ENCODE results near the gene SLC35E1. TPM values are rescaled to one million over a fixed set of nuclear protein-coding genes. Genes with fewer than 3 reads are reported as not detected.

Gene SLC35E1
- total and polyA plus RNA-seq, 4 donors, result 22.5 to 37.7 (median 29.2) TPM

GRCh38 chr19:16577531-16577985 is 5.3 kb upstream of the SLC35E1 start:
- DNase-seq, result no peak
- no peaks in the 10 kb centered on the region for H3K4me1 ChIP-seq (ENCODE audit: control insufficient read depth in 1 of 2, insufficient read depth in 2 of 2, low read length in 2 of 2)
- H3K36me3 ChIP-seq (ENCODE audit: control insufficient read depth in 1 of 2, insufficient read depth in 2 of 2, low read length in 1 of 2), result peaks cover 0 to 2% of the 10 kb centered on the region in 2 donors
- WGBS, 2 donors, result 84 to 88% methylated on average over 17 of the region's 17 CpGs
- ATAC-seq (ENCODE audit: low FRiP score), result no peak
- H3K4me3 ChIP-seq (ENCODE audit: low read length in 2 of 2), result no peak overlapping the region
- no peaks in the 10 kb centered on the region for H3K9me3 ChIP-seq (ENCODE audit: control insufficient read depth, low read length)
- H3K27me3 ChIP-seq (ENCODE audit: control insufficient read depth in 1 of 2, insufficient read depth in 2 of 2, low read length in 1 of 2), result no peaks in the 10 kb centered on the region
- no peak overlapping the region for H3K27ac ChIP-seq (ENCODE audit: low read depth in 1 of 2, low read length in 2 of 2)
- intact Hi-C loops (cut with DNase I), result no loop called here

GRCh38 chr19:16576690-16577530 is 4.7 kb upstream of the SLC35E1 start:
- H3K27me3 ChIP-seq (ENCODE audit: control insufficient read depth in 1 of 2, insufficient read depth in 2 of 2, low read length in 1 of 2), result no peaks in the 10 kb centered on the region
- H3K36me3 ChIP-seq (ENCODE audit: control insufficient read depth in 1 of 2, insufficient read depth in 2 of 2, low read length in 1 of 2), result peaks cover 0 to 2% of the 10 kb centered on the region in 2 donors
- WGBS, 2 donors, result 90 to 92% methylated on average over 51 to 52 of the region's 52 CpGs
- no peak for DNase-seq
- H3K4me3 ChIP-seq (ENCODE audit: low read length in 2 of 2), result no peak overlapping the region
- no peak overlapping the region for H3K27ac ChIP-seq (ENCODE audit: low read depth in 1 of 2, low read length in 2 of 2)
- intact Hi-C loops (cut with DNase I), result no loop called here
- ATAC-seq (ENCODE audit: low FRiP score), result no peak
- no peaks in the 10 kb centered on the region for H3K4me1 ChIP-seq (ENCODE audit: control insufficient read depth in 1 of 2, insufficient read depth in 2 of 2, low read length in 2 of 2)
- no peaks in the 10 kb centered on the region for H3K9me3 ChIP-seq (ENCODE audit: control insufficient read depth, low read length)

GRCh38 chr19:16575861-16576689 is 3.9 kb upstream of the SLC35E1 start:
- no peak overlapping the region for H3K4me3 ChIP-seq (ENCODE audit: low read length in 2 of 2)
- no peak overlapping the region for H3K27ac ChIP-seq (ENCODE audit: low read depth in 1 of 2, low read length in 2 of 2)
- H3K9me3 ChIP-seq (ENCODE audit: control insufficient read depth, low read length), result no peaks in the 10 kb centered on the region
- H3K36me3 ChIP-seq (ENCODE audit: control insufficient read depth in 1 of 2, insufficient read depth in 2 of 2, low read length in 1 of 2), result peaks cover 0 to 2% of the 10 kb centered on the region in 2 donors
- 87 to 89% methylated on average over 46 to 48 of the region's 48 CpGs for WGBS, 2 donors
- no peaks in the 10 kb centered on the region for H3K27me3 ChIP-seq (ENCODE audit: control insufficient read depth in 1 of 2, insufficient read depth in 2 of 2, low read length in 1 of 2)
- H3K4me1 ChIP-seq (ENCODE audit: control insufficient read depth in 1 of 2, insufficient read depth in 2 of 2, low read length in 2 of 2), result no peaks in the 10 kb centered on the region
- ATAC-seq (ENCODE audit: low FRiP score) (no peak), DNase-seq (no peak)
- intact Hi-C loops (cut with DNase I), result no loop called here

- 82 to 90% methylated on average over 2 of the region's 2 CpGs for WGBS, 2 donors
- Histone ChIP-seq H3K36me3 (ENCODE audit: control insufficient read depth in 1 of 2, insufficient read depth in 2 of 2, low read length in 1 of 2) (peaks cover 0 to 2% of the 10 kb centered on the region in 2 donors), H3K9me3 (ENCODE audit: control insufficient read depth, low read length) (no peaks in the 10 kb centered on the region), H3K4me1 (ENCODE audit: control insufficient read depth in 1 of 2, insufficient read depth in 2 of 2, low read length in 2 of 2) (no peaks in the 10 kb centered on the region), H3K27ac (ENCODE audit: low read depth in 1 of 2, low read length in 2 of 2) (no peak overlapping the region), H3K27me3 (ENCODE audit: control insufficient read depth in 1 of 2, insufficient read depth in 2 of 2, low read length in 1 of 2) (no peaks in the 10 kb centered on the region), H3K4me3 (ENCODE audit: low read length in 2 of 2) (no peak overlapping the region)
- ATAC-seq (ENCODE audit: low FRiP score), result no peak
- intact Hi-C loops (cut with DNase I), result no loop called here
- DNase-seq, result no peak
These were observed 3.1 kb upstream of the SLC35E1 start for GRCh38 chr19:16575282-16575681.

- DNase-seq, result no peak
- intact Hi-C loops (cut with DNase I), result loop anchor here in 1 of 2 donors (2.0 kb wide), 1 partner anchor 55 kb away; the partner anchor contains the start of gene MED26
- no peak overlapping the region for H3K4me3 ChIP-seq (ENCODE audit: low read length in 2 of 2)
- H3K9me3 ChIP-seq (ENCODE audit: control insufficient read depth, low read length), result no peaks in the 10 kb centered on the region
- peaks cover 0 to 2% of the 10 kb centered on the region in 2 donors for H3K36me3 ChIP-seq (ENCODE audit: control insufficient read depth in 1 of 2, insufficient read depth in 2 of 2, low read length in 1 of 2)
- H3K4me1 ChIP-seq (ENCODE audit: control insufficient read depth in 1 of 2, insufficient read depth in 2 of 2, low read length in 2 of 2), result no peaks in the 10 kb centered on the region
- no peaks in the 10 kb centered on the region for H3K27me3 ChIP-seq (ENCODE audit: control insufficient read depth in 1 of 2, insufficient read depth in 2 of 2, low read length in 1 of 2)
- ATAC-seq (ENCODE audit: low FRiP score), result no peak
- H3K27ac ChIP-seq (ENCODE audit: low read depth in 1 of 2, low read length in 2 of 2), result no peak overlapping the region
These were observed 1.7 kb upstream of the SLC35E1 start for GRCh38 chr19:16573925-16574324.

- Histone ChIP-seq H3K4me1 (ENCODE audit: control insufficient read depth in 1 of 2, insufficient read depth in 2 of 2, low read length in 2 of 2) (no peaks in the 10 kb centered on the region), H3K27me3 (ENCODE audit: control insufficient read depth in 1 of 2, insufficient read depth in 2 of 2, low read length in 1 of 2) (no peaks in the 10 kb centered on the region), H3K9me3 (ENCODE audit: control insufficient read depth, low read length) (no peaks in the 10 kb centered on the region), H3K4me3 (ENCODE audit: low read length in 2 of 2) (peak overlapping the region in 1 of 2 donors; percentile 63), H3K27ac (ENCODE audit: low read depth in 1 of 2, low read length in 2 of 2) (no peak overlapping the region), H3K36me3 (ENCODE audit: control insufficient read depth in 1 of 2, insufficient read depth in 2 of 2, low read length in 1 of 2) (peaks cover 0 to 2% of the 10 kb centered on the region in 2 donors)
- ATAC-seq (ENCODE audit: low FRiP score) (no peak), DNase-seq (no peak)
- 59 to 62% methylated on average over 13 of the region's 13 CpGs for WGBS, 2 donors
- intact Hi-C loops (cut with DNase I), result loop anchor here in 1 of 2 donors (2.0 kb wide), 1 partner anchor 56 kb away; the partner anchor contains the start of gene MED26
These were observed 1.1 kb upstream of the SLC35E1 start for GRCh38 chr19:16573296-16573695.

- WGBS, 2 donors, result 1% methylated on average over 40 to 75 of the region's 75 CpGs
These were observed 338 bp downstream of the SLC35E1 start for GRCh38 chr19:16571822-16572331.

GRCh38 chr19:16571283-16571682 is 932 bp downstream of the SLC35E1 start:
- Histone ChIP-seq H3K27me3 (ENCODE audit: control insufficient read depth in 1 of 2, insufficient read depth in 2 of 2, low read length in 1 of 2) (no peaks in the 10 kb centered on the region), H3K36me3 (ENCODE audit: control insufficient read depth in 1 of 2, insufficient read depth in 2 of 2, low read length in 1 of 2) (no peaks in the 10 kb centered on the region), H3K27ac (ENCODE audit: low read depth in 1 of 2, low read length in 2 of 2) (no peak overlapping the region), H3K9me3 (ENCODE audit: control insufficient read depth, low read length) (no peaks in the 10 kb centered on the region), H3K4me1 (ENCODE audit: control insufficient read depth in 1 of 2, insufficient read depth in 2 of 2, low read length in 2 of 2) (no peaks in the 10 kb centered on the region), H3K4me3 (ENCODE audit: low read length in 2 of 2) (peak overlapping the region; percentile 61 to 80)
- DNase-seq (no peak), ATAC-seq (ENCODE audit: low FRiP score) (no peak)
- intact Hi-C loops (cut with DNase I), result loop anchor here in 1 of 2 donors (1.0 kb wide), 1 partner anchor 28 kb away; no protein-coding TSS in a partner anchor
- 16 to 19% methylated on average over 6 of the region's 6 CpGs for WGBS, 2 donors

More at GRCh38 chr19:16571822-16572331, 338 bp downstream of the SLC35E1 start:
- no peaks in the 10 kb centered on the region for H3K9me3 ChIP-seq (ENCODE audit: control insufficient read depth, low read length)
- peaks cover 0 to under 1% of the 10 kb centered on the region in 2 donors for H3K36me3 ChIP-seq (ENCODE audit: control insufficient read depth in 1 of 2, insufficient read depth in 2 of 2, low read length in 1 of 2)
- DNase-seq (no peak), ATAC-seq (ENCODE audit: low FRiP score) (no peak)
- peak overlapping the region; percentile 61 to 80 for H3K4me3 ChIP-seq (ENCODE audit: low read length in 2 of 2)
- peak overlapping the region in 1 of 2 donors; percentile 34 for H3K27ac ChIP-seq (ENCODE audit: low read depth in 1 of 2, low read length in 2 of 2)
- no peaks in the 10 kb centered on the region for H3K27me3 ChIP-seq (ENCODE audit: control insufficient read depth in 1 of 2, insufficient read depth in 2 of 2, low read length in 1 of 2)
- H3K4me1 ChIP-seq (ENCODE audit: control insufficient read depth in 1 of 2, insufficient read depth in 2 of 2, low read length in 2 of 2), result no peaks in the 10 kb centered on the region
- intact Hi-C loops (cut with DNase I), result loop anchor here in 1 of 2 donors (1.0 to 2.0 kb wide), 2 partner anchors 29 to 57 kb away; partner anchors contain the start of gene MED26

Data from aorta (tissue), 5 donors.